ENCODE measurements around the gene AGPAT4. TPM values are rescaled to one million over a fixed set of nuclear protein-coding genes. Genes with fewer than 3 reads are reported as not detected.
"Not testable (repeated sequence)": the region's sequence is repeated elsewhere in the genome, so short reads cannot be mapped to it uniquely, and the experiment has no call there.

Gene AGPAT4
- polyA plus RNA-seq, 3 donors: 1.1 to 3.7 (median 1.6) TPM

DNA sequence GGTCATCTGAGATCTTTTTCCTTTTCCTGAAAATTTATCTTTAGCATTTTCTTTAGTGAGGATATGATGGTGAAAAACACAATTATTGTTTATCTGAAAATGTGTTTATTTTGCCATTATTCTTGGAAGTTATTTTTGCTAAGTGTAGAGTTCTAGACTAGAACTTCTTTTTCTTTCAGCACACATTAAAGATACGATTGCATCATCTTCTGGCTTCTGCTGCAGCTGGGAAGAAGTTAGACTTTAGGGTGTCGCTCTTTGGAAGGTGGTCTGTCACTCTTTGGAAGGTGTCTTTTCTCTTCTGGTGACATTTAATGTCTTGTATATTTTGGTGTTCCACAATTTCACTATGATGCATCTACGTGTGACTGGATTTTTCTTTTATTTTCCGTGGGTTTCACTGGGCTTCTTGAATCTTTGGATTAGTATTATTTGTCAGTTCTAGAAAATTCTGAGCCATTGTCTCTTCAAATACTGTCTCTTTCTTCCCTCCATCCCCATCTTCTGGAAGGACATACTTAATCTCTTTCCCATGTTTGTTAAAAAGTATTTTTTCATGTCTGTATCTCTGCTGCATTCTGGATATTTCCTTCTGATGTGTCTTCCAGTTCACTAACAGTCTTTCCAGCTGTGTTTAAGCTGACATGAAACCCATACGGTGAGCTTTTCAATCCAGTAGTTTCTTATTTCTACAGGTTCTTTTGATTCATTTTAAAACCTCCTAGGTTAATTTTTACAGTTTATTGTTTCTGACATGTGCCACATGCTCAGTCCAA, 81.0 kb downstream of the AGPAT4 start:
- H3K27ac ChIP-seq (ENCODE audit: low read depth, low read length): no peak overlapping the region
- 89 to 97% (median 90%) methylated on average over 5 of the region's 5 CpGs for WGBS, 3 donors

DNA sequence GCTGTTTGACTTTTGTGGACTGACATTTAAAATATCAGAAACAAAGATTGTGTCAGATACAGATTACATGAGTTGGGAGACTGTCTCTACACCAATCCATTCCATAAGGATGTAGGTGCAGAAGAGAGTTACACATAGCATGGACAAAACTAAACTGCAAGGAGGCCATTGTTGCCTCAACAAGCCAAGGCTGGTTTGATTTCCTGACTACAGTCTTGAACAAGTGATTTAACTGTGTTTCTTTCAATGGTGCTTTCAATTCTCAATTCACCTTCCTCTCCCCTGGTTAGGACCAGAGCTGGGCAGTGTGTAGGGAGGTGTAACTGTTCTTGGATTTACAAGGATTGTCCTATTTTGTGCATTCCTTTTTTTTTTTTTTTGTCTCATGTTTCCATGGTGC, 82.2 kb downstream of the AGPAT4 start:
- no peak overlapping the region for H3K27ac ChIP-seq (ENCODE audit: low read depth, low read length)

DNA sequence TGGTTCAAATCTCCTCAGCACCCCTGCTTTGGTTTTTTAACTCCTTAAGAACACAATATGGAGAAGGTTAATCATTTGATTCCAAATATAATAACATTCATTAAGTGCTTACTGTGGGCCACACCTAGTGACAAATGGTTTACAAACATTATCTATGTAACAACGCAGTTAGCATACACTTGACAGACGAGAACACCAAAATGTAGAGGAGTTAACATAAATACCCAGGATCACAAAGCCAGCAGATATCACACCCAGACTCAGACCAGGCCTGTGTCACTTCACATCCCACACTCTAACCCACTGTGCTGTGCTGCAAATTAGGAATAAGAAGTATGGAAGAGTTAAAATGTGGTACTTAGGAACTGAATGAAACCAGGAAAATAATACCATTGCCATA, 82.9 kb downstream of the AGPAT4 start:
- WGBS, 3 donors: 83 to 92% (median 85%) methylated on average over 2 of the region's 2 CpGs

DNA sequence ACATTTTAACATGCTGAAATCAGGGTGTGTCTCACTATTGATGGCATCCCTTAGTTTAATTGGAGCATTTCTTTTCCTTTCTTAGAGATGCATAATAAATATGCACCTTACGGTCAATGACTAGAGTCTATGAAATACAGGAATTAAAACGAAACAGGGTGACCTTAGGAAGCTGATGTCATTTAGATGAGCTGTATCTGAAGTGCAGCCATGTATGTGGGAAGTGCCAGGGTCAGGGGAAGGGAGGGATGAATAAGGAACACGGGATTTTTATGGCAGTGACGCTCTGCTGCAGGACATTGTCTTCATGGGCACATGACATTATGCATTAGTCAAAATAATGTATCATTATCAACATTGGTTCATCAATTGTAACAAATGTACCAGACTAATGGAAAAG, 84.0 kb downstream of the AGPAT4 start:
- H3K27ac ChIP-seq (ENCODE audit: low read depth, low read length): no peak overlapping the region
- 77 to 87% (median 81%) methylated on average over 4 of the region's 4 CpGs for WGBS, 3 donors

More for the DNA sequence above, 82.9 kb downstream of the AGPAT4 start:
- H3K27ac ChIP-seq (ENCODE audit: low read depth, low read length): no peak overlapping the region

DNA sequence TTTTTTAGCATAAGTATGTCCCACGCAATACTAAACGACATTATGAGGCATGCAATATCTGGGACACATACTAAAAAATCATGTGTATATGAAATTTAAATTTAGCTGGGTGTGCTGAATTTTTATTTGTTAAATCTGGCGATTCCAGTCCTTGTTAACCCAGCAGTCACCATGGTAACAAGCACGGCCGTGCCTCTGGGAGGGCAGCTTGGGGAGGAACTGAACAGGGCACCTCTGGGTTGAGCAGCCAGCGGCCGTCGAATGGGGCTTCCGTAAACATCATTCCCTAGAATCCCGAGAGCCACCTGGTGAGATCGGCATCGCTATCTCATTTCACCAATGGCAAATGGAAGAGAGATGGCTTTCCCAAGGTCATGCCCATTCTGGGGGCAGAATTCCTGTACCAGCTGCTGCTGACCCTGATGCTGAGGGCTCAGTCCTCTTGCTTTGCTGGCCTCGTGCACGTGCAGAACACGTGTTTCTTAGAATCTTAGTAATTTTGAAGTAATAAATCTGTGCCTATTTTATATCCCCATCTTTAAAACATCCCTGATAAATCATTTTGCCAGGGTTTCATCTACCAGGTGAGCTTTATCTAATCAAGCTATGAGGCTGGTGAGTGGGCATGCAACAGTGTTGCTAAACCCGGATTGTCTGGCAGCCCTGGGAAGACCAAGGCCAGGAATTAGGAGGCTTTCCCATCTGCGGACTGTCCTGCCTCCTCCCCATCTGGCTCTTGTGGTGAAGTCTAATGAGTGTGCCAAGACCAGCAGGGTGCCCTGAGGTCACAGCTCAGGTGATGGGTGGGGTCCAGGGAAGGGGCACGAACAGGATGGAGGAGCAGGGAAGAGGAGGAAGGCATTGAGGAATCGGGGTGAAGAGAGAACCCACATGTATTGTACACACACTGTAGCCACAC, 85.1 kb downstream of the AGPAT4 start:
- H3K27ac ChIP-seq (ENCODE audit: low read depth, low read length): no peak overlapping the region
- 94 to 96% (median 95%) methylated on average over 19 of the region's 19 CpGs for WGBS, 3 donors

DNA sequence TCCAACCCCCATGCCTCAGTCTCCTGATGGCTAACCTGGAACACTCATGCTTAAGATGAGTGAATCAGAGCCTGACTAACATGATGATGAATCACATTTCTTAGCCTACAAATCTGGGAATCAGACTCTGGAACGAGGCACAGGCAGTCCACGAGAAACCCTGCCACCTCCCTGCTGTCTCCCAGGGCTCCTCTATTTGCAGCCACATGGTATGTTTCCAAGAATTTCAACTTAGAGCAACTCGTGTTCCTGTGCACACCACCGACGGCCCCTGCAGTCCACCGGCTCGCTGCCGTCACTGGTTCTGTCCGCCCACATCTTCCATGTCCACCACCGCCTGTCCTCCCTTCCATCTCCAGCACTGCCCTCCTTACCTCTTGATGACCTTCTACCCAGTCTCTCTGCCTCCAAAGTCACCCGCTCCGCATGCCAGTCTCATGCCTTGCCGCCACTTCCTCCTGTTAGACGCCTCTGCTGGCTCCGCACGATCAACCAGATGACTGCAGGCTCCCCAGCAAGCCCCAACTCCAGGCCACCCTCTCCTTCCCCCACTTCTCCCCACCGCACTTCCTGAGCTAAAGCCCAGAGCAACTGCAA, 87.6 kb downstream of the AGPAT4 start:
- WGBS, 3 donors: 65 to 90% (median 71%) methylated on average over 17 of the region's 17 CpGs
- no peak overlapping the region for H3K27ac ChIP-seq (ENCODE audit: low read depth, low read length)

DNA sequence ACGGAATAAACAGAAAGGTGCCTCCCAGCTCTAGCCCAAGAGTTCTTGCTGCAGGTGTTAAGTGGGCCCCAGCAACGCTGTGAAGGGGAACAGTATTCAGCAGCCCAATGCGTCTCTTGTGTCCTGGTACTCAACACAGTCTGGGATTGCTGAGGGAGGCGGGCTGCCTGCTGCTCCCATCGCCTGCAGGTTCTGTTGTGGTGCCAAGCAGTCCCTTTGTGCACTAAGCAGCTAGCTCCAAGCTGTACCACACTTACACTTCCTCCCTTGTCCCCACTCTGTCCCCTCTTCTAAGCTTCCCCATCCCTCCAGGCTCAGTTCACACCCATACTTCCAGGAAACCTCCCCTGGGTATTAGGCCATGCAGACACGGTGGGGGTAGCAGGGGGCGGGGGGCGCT, 92.7 kb downstream of the AGPAT4 start:
- 83 to 88% (median 86%) methylated on average over 8 of the region's 8 CpGs for WGBS, 3 donors
- no peak overlapping the region for H3K27ac ChIP-seq (ENCODE audit: low read depth, low read length)

DNA sequence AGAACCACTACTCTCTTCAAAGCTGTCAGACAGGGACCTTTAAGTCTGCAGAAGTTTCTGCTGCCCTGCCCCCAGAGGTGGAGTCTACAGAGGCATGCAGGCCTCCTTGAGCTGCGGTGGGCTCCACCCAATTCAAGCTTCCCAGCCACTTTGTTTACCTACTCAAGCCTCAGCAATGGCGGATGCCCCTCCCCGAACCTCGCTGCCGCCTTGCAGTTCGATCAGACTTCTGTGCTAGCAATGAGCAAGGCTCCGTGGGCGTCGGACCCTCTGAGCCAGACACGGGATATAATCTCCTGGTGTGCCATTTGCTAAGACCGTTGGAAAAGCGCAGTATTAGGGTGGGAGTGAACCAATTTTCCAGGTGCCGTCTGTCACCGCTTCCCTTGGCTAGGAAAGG, 95.7 kb downstream of the AGPAT4 start:
- H3K27ac ChIP-seq (ENCODE audit: low read depth, low read length): not testable (repeated sequence)
- 93 to 98% (median 95%) methylated on average over 14 of the region's 14 CpGs for WGBS, 3 donors

DNA sequence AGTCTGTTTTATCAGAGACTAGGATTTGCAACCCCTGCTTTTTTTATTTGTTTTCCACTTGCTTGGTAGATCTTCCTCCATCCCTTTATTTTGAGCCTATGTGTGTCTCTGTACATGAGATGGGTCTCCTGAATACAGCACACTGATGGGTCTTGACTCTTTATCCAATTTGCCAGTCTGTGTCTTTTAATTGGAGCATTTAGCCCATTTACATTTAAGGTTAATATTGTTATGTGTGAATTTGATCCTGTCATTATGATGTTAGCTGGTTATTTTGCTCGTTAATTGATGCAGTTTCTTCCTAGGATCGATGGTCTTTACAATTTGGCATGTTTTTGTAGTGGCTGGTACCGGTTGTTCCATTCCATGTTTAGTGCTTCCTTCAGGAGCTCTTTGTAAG, 97.4 kb downstream of the AGPAT4 start:
- WGBS, 3 donors: 96 to 100% (median 96%) methylated on average over 3 of the region's 3 CpGs
- H3K27ac ChIP-seq (ENCODE audit: low read depth, low read length): not testable (repeated sequence)

DNA sequence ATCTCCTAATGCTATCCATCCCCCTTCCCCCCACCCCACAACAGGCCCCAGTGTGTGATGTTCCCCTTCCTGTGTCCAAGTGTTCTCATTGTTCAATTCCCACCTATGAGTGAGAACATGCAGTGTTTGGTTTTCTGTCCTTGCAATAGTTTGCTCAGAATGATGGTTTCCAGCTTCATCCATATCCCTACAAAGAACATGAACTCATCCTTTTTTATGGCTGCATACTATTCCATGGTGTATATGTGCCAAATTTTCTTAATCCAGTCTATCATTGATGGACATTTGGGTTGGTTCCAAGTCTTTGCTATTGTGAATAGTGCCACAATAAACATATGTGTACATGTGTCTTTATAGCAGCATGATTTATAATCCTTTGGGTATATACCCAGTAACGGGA, 101.1 kb downstream of the AGPAT4 start:
- 0% methylated on average over 1 of the region's 1 CpG; no CpG with 5 or more reads in 2 of the 3 donors for WGBS, 3 donors
- H3K27ac ChIP-seq (ENCODE audit: low read depth, low read length): not testable (repeated sequence)

DNA sequence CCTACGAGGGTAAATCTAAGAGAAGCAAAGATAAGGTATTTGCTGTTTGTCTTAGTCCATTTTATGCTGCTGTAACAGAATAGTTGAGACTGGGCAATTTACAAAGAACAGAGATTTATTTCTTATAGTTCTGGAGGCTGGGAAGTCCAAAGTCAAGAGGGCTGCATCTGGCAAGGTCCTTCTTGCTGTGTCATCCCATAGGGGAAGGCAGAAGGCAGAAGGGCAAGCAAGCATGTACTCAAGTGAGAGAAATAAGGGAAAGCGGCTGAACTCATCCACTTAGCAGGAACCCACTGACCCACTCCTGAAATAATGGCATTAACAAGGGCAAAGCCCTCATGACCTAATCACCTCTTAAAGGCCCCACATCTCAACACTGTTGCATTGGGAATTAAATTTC, 102.7 kb downstream of the AGPAT4 start:
- H3K27ac ChIP-seq (ENCODE audit: low read depth, low read length): no peak overlapping the region
- WGBS, 3 donors: 70 to 97% (median 96%) methylated on average over 2 of the region's 2 CpGs

DNA sequence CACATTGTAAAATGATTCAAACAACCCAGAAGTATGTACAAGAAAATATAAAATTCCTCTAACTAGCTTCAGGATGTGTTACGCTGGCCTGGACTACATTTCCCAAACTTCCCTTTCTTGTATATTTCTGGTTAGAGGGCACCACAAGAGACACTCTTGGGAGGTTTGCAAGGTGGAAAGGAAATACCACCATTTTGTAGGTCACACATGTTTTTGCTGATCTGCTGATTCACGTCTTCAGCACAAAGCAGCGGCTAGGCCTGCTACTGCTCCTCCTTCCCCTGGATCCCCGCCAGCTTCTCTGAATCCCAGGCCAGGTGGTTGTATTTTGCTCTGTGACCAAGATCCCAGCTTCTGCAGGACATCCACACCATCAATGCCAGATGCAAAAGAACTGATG, 104.2 kb downstream of the AGPAT4 start:
- H3K27ac ChIP-seq (ENCODE audit: low read depth, low read length): no peak overlapping the region

DNA sequence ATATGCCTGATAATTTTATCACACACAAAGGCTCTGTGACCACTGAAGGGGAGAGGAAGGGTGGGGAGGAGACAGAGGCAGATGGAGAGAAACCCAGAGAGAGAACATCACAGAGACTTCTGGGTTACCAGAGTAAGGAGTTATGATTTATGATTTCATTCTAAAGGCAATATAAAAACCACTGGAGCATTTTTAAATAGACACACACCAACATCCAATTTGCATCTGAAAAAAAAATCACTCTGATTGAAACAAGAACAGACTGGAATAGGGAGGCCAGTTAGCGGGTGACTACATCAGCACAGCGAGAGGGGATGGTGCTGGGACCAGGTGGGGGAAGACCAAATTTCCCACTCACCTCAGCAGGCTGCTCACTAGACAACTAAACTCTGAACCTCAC, 104.8 kb downstream of the AGPAT4 start:
- no peak overlapping the region for H3K27ac ChIP-seq (ENCODE audit: low read depth, low read length)
- 94 to 100% (median 95%) methylated on average over 2 of the region's 2 CpGs for WGBS, 3 donors

More for the DNA sequence above, 104.2 kb downstream of the AGPAT4 start:
- 61 to 64% (median 61%) methylated on average over 4 of the region's 4 CpGs for WGBS, 3 donors

DNA sequence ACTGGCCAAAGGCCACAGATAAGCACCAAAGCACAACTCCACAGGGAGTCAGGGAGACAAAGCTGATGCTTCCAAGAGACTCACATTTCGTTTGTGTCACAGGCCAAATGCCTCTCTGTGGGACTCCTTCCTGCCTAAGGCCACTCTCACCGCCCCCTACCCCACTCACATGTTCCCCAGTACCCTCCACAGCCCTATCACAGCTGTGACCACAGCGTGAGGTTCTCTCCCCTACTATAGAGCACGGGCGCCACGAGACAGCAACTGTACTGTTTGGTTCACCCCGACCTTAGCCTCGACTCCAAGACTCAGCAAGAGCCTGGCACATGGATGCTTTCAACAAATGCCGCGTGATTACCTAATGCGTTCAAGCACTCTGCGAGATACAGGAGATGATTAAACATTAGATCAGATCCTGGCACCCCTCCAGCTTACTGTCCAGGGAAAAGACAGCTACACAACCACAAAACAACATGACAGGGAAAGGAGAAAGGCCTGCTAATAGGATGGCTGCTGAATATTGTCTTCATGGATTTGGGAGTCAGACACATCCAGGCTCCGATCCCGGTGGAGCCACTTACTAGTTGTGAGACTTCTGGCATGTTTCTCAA, 105.5 kb downstream of the AGPAT4 start:
- H3K27ac ChIP-seq (ENCODE audit: low read depth, low read length): no peak overlapping the region
- WGBS, 3 donors: 68 to 70% (median 68%) methylated on average over 14 of the region's 14 CpGs

DNA sequence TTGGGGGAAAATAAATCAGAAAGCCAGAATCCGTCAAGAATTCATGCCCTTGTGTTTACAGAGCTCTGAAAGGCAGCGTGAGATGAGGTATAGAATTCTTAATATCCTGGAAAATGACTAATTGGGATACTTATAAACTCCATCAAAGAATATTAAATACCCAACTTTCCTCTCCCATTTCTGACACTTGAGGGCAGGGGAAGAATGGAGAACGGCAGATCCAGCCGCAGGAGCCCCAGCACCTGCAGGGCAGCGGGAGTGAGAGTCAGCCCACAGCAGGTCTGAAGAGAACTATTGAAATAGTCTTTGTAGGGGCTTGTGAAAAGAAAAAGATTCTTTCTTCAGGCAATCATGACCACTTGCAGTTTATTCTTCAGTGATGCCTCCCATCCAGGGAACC, 107.2 kb downstream of the AGPAT4 start:
- 92 to 95% (median 95%) methylated on average over 5 of the region's 5 CpGs for WGBS, 3 donors
- no peak overlapping the region for H3K27ac ChIP-seq (ENCODE audit: low read depth, low read length)

DNA sequence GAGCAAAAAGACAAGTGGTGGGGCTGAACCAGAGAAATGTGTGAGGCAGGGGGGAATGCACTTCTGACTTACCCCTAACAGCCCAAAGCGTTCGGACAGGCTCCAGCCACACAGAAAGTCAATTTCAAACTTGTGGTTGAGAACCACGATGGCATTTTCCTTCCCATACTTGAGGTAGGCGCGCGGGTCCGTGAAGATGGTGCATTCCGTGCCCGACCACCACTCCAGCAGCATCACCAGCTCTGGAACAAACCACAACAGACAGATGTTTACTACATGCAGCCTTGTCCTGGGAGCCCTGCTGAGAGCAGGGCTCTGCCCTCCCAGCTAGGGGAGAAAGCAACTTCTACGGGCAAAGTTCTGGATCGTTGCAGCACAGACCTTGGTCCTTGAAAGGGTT, 107.7 kb downstream of the AGPAT4 start:
- H3K27ac ChIP-seq (ENCODE audit: low read depth, low read length): no peak overlapping the region
- WGBS, 3 donors: 91 to 94% (median 93%) methylated on average over 11 of the region's 11 CpGs

DNA sequence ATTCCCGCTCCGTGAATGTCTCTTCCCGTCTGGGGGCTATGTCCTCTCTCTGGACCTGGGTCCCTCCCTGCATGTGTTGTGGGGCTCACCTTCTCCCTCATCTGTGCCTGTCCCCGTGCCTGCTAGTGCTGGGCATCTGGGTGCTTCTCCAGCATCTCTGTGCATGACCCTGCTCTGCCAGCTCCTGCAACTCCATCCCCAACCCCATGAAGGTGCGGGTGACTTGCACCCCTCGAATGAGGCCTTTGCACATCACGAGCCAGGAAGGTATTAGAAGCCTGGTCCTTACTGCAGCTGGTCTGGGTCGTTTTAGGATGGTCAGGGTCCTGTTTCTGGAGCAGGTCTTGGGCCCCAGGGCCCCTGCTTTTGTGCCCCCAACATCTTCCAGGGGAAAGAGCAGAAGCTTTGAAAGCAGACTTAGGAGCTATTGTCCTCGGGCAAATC, 109.7 kb downstream of the AGPAT4 start:
- H3K27ac ChIP-seq (ENCODE audit: low read depth, low read length): no peak overlapping the region
- 93 to 97% (median 94%) methylated on average over 9 of the region's 9 CpGs for WGBS, 3 donors

DNA sequence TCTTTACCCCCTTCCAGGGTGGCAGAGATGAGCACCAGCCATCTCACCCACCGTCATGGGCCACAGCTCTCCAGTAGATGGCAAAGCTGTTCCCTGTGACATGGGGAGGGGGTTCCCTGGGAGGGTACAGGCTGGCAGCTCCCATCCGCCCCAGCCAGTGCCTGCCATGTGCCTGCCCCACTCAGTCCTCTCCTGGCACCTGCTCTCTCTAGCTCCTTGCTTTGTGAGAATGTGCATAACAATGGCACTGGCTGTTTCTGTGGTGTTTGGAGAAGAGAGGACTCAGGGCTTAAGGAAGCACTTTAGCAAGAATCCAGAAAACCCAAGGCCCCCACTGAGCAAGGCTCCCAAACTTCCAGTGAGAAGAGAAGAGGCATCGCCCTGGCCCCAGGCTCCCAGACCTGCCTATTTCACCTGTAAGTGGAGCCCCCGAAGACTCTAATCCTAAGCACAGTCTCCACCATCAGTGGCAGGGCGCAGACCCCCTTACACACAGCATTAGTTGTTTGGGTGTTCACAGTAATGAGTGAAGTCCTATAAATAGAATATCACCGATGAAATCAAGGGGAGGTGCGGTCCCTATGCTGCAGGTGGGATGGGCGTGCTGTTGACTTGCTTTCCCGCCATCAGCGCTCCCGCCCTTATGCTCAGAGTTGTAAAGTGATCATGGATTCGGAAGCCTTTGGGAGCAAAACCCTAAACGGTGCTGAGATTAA, 110.2 kb downstream of the AGPAT4 start:
- no peak overlapping the region for H3K27ac ChIP-seq (ENCODE audit: low read depth, low read length)
- WGBS, 3 donors: 93 to 96% (median 95%) methylated on average over 13 of the region's 13 CpGs
